Measurements from ENCODE around the gene GBF1.

GBF1 gene

GRCh38 chr10:102425444-102425843 lies 180.1 kb downstream of the GBF1 start:
- no peak for DNase-seq

- no peak for DNase-seq
Measured at GRCh38 chr10:102426803-102427287, 181.5 kb downstream of the GBF1 start.

- no peak for DNase-seq
Measured at GRCh38 chr10:102429468-102429867, 184.1 kb downstream of the GBF1 start.

- no peak for DNase-seq
Measured at GRCh38 chr10:102431452-102432124, 186.3 kb downstream of the GBF1 start.
